ENCODE measurements around the gene HSPA12B. TPM values are rescaled to one million over a fixed set of nuclear protein-coding genes. Genes with fewer than 3 reads are reported as not detected.

HSPA12B gene
- total RNA-seq, 1 experiment from 2014 or later: 6.3 TPM

DNA sequence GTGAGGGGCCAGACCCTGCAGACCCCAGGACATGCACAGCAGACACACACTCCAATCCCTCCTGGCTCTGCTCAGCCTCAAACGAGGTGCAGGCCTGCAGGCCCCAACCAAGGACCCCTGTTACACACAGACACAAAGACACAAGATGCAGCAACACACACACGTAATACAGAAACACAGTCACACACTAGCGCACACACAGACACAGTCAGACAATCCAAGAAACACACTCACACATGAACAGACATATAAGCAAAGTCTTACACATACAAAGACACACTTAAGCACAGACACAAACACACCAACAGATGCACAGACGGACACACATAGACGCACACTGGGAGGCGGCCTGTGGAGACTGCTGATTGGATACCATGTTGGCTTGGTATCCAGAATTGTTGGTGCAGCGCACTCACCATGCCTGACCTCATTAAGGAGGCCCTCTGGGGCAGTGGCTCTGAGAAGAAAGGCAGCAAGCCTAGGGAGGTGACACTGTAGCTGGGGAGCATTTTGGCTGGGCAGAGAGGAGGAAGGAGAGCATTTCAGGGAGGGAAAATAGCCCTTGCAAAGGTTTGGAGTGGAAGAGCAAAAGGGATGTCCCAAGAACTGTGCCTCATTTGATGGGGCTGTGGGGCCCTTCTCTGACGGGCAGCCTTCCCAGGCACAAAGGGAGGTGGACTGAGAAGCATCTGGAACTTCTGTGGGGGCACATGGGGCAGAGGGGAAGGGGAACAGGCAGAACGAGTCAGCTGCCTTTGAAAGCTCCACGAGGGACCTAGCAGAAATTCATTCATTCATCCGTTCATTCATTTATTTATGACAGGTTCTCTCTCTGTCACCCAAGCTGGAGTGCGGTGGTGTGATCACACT, 1.4 kb upstream of the HSPA12B start (continued):
- TF ChIP-seq ZNF317 (CRISPR knock-in tag; IDR thresholded peaks at IDR 0.05; ENCODE audit: borderline replicate concordance, low read depth) (no peak), IRF2 (CRISPR knock-in tag; IDR thresholded peaks at IDR 0.05; ENCODE audit: borderline replicate concordance, low read depth) (no peak), ZNF138 (CRISPR knock-in tag; conservative IDR thresholded peaks at IDR 0.05) (no peak)
- TF ChIP-seq, protein P1, sequence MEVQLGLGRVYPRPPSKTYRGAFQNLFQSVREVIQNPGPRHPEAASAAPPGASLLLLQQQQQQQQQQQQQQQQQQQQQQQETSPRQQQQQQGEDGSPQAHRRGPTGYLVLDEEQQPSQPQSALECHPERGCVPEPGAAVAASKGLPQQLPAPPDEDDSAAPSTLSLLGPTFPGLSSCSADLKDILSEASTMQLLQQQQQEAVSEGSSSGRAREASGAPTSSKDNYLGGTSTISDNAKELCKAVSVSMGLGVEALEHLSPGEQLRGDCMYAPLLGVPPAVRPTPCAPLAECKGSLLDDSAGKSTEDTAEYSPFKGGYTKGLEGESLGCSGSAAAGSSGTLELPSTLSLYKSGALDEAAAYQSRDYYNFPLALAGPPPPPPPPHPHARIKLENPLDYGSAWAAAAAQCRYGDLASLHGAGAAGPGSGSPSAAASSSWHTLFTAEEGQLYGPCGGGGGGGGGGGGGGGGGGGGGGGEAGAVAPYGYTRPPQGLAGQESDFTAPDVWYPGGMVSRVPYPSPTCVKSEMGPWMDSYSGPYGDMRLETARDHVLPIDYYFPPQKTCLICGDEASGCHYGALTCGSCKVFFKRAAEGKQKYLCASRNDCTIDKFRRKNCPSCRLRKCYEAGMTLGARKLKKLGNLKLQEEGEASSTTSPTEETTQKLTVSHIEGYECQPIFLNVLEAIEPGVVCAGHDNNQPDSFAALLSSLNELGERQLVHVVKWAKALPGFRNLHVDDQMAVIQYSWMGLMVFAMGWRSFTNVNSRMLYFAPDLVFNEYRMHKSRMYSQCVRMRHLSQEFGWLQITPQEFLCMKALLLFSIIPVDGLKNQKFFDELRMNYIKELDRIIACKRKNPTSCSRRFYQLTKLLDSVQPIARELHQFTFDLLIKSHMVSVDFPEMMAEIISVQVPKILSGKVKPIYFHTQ (CRISPR knock-in tag; IDR thresholded peaks at IDR 0.05): no peak
- TF ChIP-seq, protein P2, sequence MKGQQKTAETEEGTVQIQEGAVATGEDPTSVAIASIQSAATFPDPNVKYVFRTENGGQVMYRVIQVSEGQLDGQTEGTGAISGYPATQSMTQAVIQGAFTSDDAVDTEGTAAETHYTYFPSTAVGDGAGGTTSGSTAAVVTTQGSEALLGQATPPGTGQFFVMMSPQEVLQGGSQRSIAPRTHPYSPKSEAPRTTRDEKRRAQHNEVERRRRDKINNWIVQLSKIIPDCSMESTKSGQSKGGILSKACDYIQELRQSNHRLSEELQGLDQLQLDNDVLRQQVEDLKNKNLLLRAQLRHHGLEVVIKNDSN (CRISPR knock-in tag; IDR thresholded peaks at IDR 0.05): no peak

DNA sequence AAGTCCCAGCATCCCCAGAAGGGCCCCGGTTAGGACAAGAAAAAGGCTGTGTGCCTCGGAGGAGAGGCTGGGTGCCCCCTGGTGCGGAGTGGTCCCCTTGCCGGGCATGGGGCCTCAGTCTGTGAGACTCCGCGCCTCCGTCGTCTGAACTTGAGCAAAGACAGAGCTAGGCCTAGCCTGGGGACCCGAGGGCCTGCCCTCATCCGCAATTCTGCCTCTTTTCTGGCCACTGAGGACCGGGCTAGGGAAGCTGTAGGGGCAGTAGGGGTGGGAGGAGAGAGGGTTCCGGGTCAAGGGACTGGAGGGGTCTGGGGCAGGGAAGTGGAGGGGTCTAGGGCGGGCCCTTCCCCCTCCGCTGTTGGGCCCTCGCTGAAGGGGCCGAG, 550 bp upstream of the HSPA12B start:
- ChIA-PET POLR2A (interaction anchor here (0.6 to 1.0 kb wide), 2 partner anchors 17 to 193 kb away, joined by 4 read pairs; no protein-coding TSS in a partner anchor), CTCF (interaction anchor here (0.7 to 5.5 kb wide), 16 partner anchors 10 to 123 kb away, joined by 3 to 43 read pairs (median 4); no protein-coding TSS in a partner anchor)
- ATAC-seq: peak; percentile 27; the same call in 1 of the 2 replicates
- Mint-ChIP-seq H3K4me1 (peaks cover 25% of the 10 kb centered on the region), H3K27me3 (ENCODE audit: low read depth) (peaks cover 49% of the 10 kb centered on the region), H3K27ac (no peak overlapping the region), H3K36me3 (no peaks in the 10 kb centered on the region), H3K4me3 (peak overlapping the region; percentile 40), H3K9me3 (no peaks in the 10 kb centered on the region)
- no peak for TF ChIP-seq NFYB (CRISPR knock-in tag; conservative IDR thresholded peaks at IDR 0.05; ENCODE audit: low read depth)
- TF ChIP-seq, protein P3, sequence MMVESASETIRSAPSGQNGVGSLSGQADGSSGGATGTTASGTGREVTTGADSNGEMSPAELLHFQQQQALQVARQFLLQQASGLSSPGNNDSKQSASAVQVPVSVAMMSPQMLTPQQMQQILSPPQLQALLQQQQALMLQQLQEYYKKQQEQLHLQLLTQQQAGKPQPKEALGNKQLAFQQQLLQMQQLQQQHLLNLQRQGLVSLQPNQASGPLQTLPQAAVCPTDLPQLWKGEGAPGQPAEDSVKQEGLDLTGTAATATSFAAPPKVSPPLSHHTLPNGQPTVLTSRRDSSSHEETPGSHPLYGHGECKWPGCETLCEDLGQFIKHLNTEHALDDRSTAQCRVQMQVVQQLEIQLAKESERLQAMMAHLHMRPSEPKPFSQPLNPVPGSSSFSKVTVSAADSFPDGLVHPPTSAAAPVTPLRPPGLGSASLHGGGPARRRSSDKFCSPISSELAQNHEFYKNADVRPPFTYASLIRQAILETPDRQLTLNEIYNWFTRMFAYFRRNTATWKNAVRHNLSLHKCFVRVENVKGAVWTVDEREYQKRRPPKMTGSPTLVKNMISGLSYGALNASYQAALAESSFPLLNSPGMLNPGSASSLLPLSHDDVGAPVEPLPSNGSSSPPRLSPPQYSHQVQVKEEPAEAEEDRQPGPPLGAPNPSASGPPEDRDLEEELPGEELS (CRISPR knock-in tag; IDR thresholded peaks at IDR 0.05): no peak
- DNase-seq (ENCODE audit: low spot score): no peak

DNA sequence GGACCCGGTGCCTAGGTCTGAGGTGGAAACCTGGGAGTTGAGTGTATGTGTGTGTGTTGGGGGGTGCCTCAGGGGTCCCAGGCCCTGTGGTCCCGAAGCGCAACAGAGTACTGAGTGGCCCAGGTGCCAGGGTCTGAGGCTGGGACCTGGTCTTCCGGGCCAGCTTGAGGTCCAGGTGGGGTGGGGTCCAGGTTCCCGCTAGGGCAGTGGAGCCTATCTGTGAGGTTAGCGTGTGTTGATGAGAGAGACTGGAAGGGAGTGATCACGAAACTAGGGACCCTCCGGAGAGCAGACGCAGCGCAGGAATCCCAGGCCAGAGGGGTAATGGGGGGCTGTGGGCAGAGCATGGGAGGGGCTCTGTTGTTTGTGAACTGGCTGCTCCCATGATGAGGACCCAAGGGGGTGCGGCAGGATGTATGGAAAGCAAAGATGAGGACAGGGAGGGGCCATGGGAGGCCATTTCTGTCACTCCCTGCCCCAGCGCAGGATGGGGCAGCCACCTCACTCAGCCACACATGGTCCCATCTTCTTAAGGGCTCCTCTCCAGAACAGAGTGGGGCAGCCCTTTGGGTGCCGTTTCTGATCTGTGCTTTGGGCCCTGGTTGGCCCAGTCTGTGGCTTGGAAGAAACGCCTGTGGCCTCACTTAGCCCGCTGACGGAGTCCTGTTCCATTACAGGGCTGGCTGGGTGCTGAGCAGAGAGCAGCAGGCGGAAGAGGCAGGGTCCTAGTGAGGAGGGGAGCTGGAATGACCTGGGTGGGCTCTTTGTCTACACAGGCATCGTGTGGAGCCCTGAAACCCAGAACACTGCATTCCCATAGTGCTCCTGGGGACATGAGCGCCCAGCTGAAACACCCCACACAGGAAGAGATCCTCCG, 872 bp downstream of the HSPA12B start:
- DNase-seq (ENCODE audit: low spot score): no peak
- Mint-ChIP-seq H3K9me3 (no peaks in the 10 kb centered on the region), H3K4me1 (peaks cover 22% of the 10 kb centered on the region), H3K4me3 (peak overlapping the region; percentile 64), H3K27ac (no peak overlapping the region), H3K36me3 (no peaks in the 10 kb centered on the region), H3K27me3 (ENCODE audit: low read depth) (peaks cover 35% of the 10 kb centered on the region)
- ChIA-PET POLR2A (interaction anchor here (0.5 to 1.2 kb wide), 4 partner anchors 12 to 1179 kb away, joined by 3 to 6 read pairs (median 3); partner anchors contain the start of gene ADISSP), CTCF (interaction anchor here (1.1 to 5.5 kb wide), 6 partner anchors 11 to 59 kb away, joined by 4 to 43 read pairs (median 10); no protein-coding TSS in a partner anchor)
- ATAC-seq: no peak; the same call in 1 of the 2 replicates
- TF ChIP-seq, protein P4, sequence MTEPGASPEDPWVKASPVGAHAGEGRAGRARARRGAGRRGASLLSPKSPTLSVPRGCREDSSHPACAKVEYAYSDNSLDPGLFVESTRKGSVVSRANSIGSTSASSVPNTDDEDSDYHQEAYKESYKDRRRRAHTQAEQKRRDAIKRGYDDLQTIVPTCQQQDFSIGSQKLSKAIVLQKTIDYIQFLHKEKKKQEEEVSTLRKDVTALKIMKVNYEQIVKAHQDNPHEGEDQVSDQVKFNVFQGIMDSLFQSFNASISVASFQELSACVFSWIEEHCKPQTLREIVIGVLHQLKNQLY (CRISPR knock-in tag; IDR thresholded peaks at IDR 0.05): no peak
- TF ChIP-seq, protein P5, sequence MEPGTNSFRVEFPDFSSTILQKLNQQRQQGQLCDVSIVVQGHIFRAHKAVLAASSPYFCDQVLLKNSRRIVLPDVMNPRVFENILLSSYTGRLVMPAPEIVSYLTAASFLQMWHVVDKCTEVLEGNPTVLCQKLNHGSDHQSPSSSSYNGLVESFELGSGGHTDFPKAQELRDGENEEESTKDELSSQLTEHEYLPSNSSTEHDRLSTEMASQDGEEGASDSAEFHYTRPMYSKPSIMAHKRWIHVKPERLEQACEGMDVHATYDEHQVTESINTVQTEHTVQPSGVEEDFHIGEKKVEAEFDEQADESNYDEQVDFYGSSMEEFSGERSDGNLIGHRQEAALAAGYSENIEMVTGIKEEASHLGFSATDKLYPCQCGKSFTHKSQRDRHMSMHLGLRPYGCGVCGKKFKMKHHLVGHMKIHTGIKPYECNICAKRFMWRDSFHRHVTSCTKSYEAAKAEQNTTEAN (CRISPR knock-in tag; IDR thresholded peaks at IDR 0.05): no peak
- TF ChIP-seq TP53 (CRISPR knock-in tag; IDR thresholded peaks at IDR 0.05): no peak
- TF ChIP-seq GABPB1 (CRISPR knock-in tag; IDR thresholded peaks at IDR 0.05): no peak
- no peak for TF ChIP-seq HMGA2 (CRISPR knock-in tag; IDR thresholded peaks at IDR 0.05)
- TF ChIP-seq, protein P6, sequence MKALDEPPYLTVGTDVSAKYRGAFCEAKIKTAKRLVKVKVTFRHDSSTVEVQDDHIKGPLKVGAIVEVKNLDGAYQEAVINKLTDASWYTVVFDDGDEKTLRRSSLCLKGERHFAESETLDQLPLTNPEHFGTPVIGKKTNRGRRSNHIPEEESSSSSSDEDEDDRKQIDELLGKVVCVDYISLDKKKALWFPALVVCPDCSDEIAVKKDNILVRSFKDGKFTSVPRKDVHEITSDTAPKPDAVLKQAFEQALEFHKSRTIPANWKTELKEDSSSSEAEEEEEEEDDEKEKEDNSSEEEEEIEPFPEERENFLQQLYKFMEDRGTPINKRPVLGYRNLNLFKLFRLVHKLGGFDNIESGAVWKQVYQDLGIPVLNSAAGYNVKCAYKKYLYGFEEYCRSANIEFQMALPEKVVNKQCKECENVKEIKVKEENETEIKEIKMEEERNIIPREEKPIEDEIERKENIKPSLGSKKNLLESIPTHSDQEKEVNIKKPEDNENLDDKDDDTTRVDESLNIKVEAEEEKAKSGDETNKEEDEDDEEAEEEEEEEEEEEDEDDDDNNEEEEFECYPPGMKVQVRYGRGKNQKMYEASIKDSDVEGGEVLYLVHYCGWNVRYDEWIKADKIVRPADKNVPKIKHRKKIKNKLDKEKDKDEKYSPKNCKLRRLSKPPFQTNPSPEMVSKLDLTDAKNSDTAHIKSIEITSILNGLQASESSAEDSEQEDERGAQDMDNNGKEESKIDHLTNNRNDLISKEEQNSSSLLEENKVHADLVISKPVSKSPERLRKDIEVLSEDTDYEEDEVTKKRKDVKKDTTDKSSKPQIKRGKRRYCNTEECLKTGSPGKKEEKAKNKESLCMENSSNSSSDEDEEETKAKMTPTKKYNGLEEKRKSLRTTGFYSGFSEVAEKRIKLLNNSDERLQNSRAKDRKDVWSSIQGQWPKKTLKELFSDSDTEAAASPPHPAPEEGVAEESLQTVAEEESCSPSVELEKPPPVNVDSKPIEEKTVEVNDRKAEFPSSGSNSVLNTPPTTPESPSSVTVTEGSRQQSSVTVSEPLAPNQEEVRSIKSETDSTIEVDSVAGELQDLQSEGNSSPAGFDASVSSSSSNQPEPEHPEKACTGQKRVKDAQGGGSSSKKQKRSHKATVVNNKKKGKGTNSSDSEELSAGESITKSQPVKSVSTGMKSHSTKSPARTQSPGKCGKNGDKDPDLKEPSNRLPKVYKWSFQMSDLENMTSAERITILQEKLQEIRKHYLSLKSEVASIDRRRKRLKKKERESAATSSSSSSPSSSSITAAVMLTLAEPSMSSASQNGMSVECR (CRISPR knock-in tag; IDR thresholded peaks at IDR 0.05; ENCODE audit: borderline replicate concordance): no peak
- TF ChIP-seq, protein P3 (CRISPR knock-in tag; IDR thresholded peaks at IDR 0.05): no peak
